ENCODE results near the gene PLXNA2. TPM values are rescaled to one million over a fixed set of nuclear protein-coding genes. Genes with fewer than 3 reads are reported as not detected.

Gene PLXNA2
- total and polyA plus RNA-seq, 2 of the 8 experiments (the other 6 are each of a cell fraction or from before 2014, with no cell fraction given): 0.33 to 1.5 TPM

DNA sequence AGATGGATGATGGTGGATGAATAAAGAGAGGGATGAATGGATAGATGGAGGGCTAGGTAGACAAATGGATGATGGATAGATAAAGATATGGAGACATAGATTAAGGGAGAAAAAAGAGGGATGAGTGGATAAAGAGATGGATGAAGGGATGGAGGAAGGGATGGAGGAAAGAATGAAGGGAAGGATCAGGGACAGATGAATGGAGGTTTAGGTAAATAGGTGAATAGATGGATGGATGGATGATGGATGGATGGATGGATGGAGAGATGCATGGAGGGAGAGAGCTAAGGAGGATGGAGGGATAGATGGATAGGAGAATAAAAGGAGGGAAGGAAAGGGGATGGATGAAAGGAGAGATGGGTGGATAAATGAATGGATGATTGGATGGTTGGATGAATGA is 28.8 kb downstream of the PLXNA2 start:
- no peak overlapping the region for H3K4me2 ChIP-seq (ENCODE audit: insufficient read depth in 1 of 2, low read depth in 2 of 2, low read length in 2 of 2)
- CTCF ChIA-PET (ENCODE audit: partially characterized antibody): interaction anchor here (0.8 to 3.8 kb wide), 4 partner anchors 24 to 418 kb away, joined by 3 to 22 read pairs (median 4); no protein-coding TSS in a partner anchor
- peaks cover 3% of the 10 kb centered on the region; the same call in 1 of the 2 replicates for H3K23me2 ChIP-seq (ENCODE audit: low read depth, low read length)
- H3K79me2 ChIP-seq (ENCODE audit: control insufficient read depth in 1 of 2, insufficient read depth in 2 of 2, low read length in 2 of 2): no peaks in the 10 kb centered on the region
- no peak overlapping the region for H2BK15ac ChIP-seq (ENCODE audit: low read length)
- H3K9ac ChIP-seq (replicated peaks in 1 of 4; ENCODE audit: extremely low read depth in 1 of 4, low read depth in 3 of 4, low read length in 3 of 4): no peak overlapping the region
- no peak overlapping the region for H3K23ac ChIP-seq (ENCODE audit: insufficient read length)
- H2BK120ac ChIP-seq (replicated peaks; ENCODE audit: low read depth, low read length): no peak overlapping the region
- H3K9me3 ChIP-seq (ENCODE audit: insufficient read depth in 2 of 2, low read depth in 1 of 2, low read length in 1 of 2): no peaks in the 10 kb centered on the region
- H3K79me1 ChIP-seq (ENCODE audit: low read depth, low read length): no peaks in the 10 kb centered on the region
- no peak overlapping the region for H4K8ac ChIP-seq (ENCODE audit: extremely low read depth, insufficient read depth, low read length)
- no peak overlapping the region for H4K5ac ChIP-seq (ENCODE audit: insufficient read length, low read depth, low read length)
- no peak overlapping the region for H4K91ac ChIP-seq (replicated peaks; ENCODE audit: insufficient read length, low read length)
- H3K27ac ChIP-seq (ENCODE audit: low read depth, low read length): no peak overlapping the region
- no peak overlapping the region for H3K14ac ChIP-seq (ENCODE audit: insufficient read length)
- H3K56ac ChIP-seq (replicated peaks; ENCODE audit: insufficient read length, low read depth, low read length): no peak overlapping the region
- H2AFZ ChIP-seq (ENCODE audit: low read length): no peak overlapping the region
- no peak overlapping the region for H2BK5ac ChIP-seq (ENCODE audit: low read depth, low read length)
- H3K18ac ChIP-seq (ENCODE audit: extremely low read depth, low read length): no peak overlapping the region
- no peak for FAIRE-seq
- no peak overlapping the region for H2BK12ac ChIP-seq (ENCODE audit: low read depth, low read length)
- no peak overlapping the region for H2BK20ac ChIP-seq (ENCODE audit: low read length)
- H2AK5ac ChIP-seq (ENCODE audit: low read depth, low read length): no peak overlapping the region
- H3K4me3 ChIP-seq (ENCODE audit: extremely low read depth in 1 of 4, insufficient read depth in 2 of 4, low read depth in 3 of 4, low read length in 4 of 4): no peak overlapping the region
- no peak for DNase-seq (ENCODE audit: low read depth in 1 of 2, low spot score in 2 of 2)
- H3K4ac ChIP-seq (replicated peaks; ENCODE audit: insufficient read length, low read depth, low read length): no peak overlapping the region
- H4K20me1 ChIP-seq (replicated peaks in 1 of 2; ENCODE audit: control insufficient read depth in 1 of 2, insufficient read depth in 2 of 2, low read length in 2 of 2): no peaks in the 10 kb centered on the region
- 0 out of 7 replicates have a peak, but pooled peaks cover 0 to 2% (median 0%) of the 10 kb centered on the region in 4 experiments for H3K4me1 ChIP-seq (replicated peaks in 1 of 4; ENCODE audit: control insufficient read depth in 3 of 4, insufficient read depth in 4 of 4, low read length in 3 of 4)
- POLR2A ChIA-PET (ENCODE audit: partially characterized antibody): no interaction called here
- H3K36me3 ChIP-seq (ENCODE audit: control insufficient read depth in 2 of 4, insufficient read depth in 4 of 4, low read length in 3 of 4): no peaks in the 10 kb centered on the region
- TF ChIP-seq PHF8 (conservative IDR thresholded peaks at IDR 0.05; ENCODE audit: low read depth, low read length) (no peak), RXRA (IDR thresholded peaks at IDR 0.05; ENCODE audit: insufficient read depth, low read depth, low read length) (no peak), CBX8 (IDR thresholded peaks at IDR 0.05; ENCODE audit: borderline replicate concordance, low read depth, low read length) (no peak), SIX5 (IDR thresholded peaks at IDR 0.05; ENCODE audit: low read depth, low read length) (no peak), EGR1 (IDR thresholded peaks at IDR 0.05; ENCODE audit: borderline replicate concordance, low read depth, low read length) (no peak), KDM4A (IDR thresholded peaks at IDR 0.05; ENCODE audit: low read depth, low read length, severe bottlenecking) (no peak), HDAC2 (IDR thresholded peaks at IDR 0.05; ENCODE audit: borderline replicate concordance in 1 of 2, low read depth in 2 of 2, low read length in 2 of 2) (no peak), BCL11A (IDR thresholded peaks at IDR 0.05; ENCODE audit: low read depth in 2 of 2, low read length in 2 of 2) (no peak), NRF1 (IDR thresholded peaks at IDR 0.05; ENCODE audit: low read depth, low read length) (no peak), KDM1A (IDR thresholded peaks at IDR 0.05; ENCODE audit: borderline replicate concordance, low read length) (no peak), KDM5A (IDR thresholded peaks at IDR 0.05; ENCODE audit: low read length) (no peak), YY1 (IDR thresholded peaks at IDR 0.05; ENCODE audit: low read depth, low read length) (no peak)
- H3K27me3 ChIP-seq (replicated peaks in 1 of 4; ENCODE audit: control insufficient read depth in 3 of 4, extremely low read depth in 1 of 4, insufficient read depth in 3 of 4, low read length in 3 of 4): no peaks in the 10 kb centered on the region
